ENCODE results near the gene FAH. TPM values are rescaled to one million over a fixed set of nuclear protein-coding genes. Genes with fewer than 3 reads are reported as not detected.

Gene FAH
- total RNA-seq, 1 experiment from 2014 or later = 21.5 TPM

GRCh38 chr15:80120636-80121035 is 32.2 kb upstream of the FAH start:
- H3K9me3 Mint-ChIP-seq = no peaks in the 10 kb centered on the region
- H3K27ac Mint-ChIP-seq = no peak overlapping the region; a peak in 1 of 7 replicates
- Histone ChIP-seq H4K20me1 (ENCODE audit: control insufficient read depth, insufficient read depth, insufficient read length) (no peaks in the 10 kb centered on the region), H3K4me2 (ENCODE audit: insufficient read depth, insufficient read length, low read length) (no peak overlapping the region), H2AFZ (ENCODE audit: low read length) (no peak overlapping the region), H3K23ac (ENCODE audit: insufficient read length, low read depth, low read length) (no peak overlapping the region), H3K56ac (ENCODE audit: insufficient read length, low read depth, low read length) (no peak overlapping the region), H4K5ac (ENCODE audit: insufficient read length, low read depth, low read length) (no peak overlapping the region), H2BK5ac (ENCODE audit: insufficient read length, low read length) (no peak overlapping the region), H3K79me1 (ENCODE audit: insufficient read depth, low read depth, low read length, poor library complexity, severe bottlenecking) (no peaks in the 10 kb centered on the region), H2AK5ac (ENCODE audit: insufficient read length, low read length) (no peak overlapping the region), H3K27me3 (ENCODE audit: insufficient read depth, low read length) (no peaks in the 10 kb centered on the region), H3K27ac (ENCODE audit: insufficient read length, low read depth, low read length) (no peak overlapping the region), H3K9me3 (ENCODE audit: control insufficient read depth, low read depth, low read length) (no peaks in the 10 kb centered on the region), H2BK120ac (ENCODE audit: low read depth, low read length, poor library complexity, severe bottlenecking) (no peak overlapping the region), H3T11ph (ENCODE audit: low read length) (no peak overlapping the region), H3K14ac (ENCODE audit: insufficient read depth, low read length) (no peak overlapping the region), H3K9ac (ENCODE audit: extremely low read depth, insufficient read length, low read length) (no peak overlapping the region), H3K4me1 (ENCODE audit: insufficient read depth, low read length) (no peaks in the 10 kb centered on the region), H4K8ac (replicated peaks; ENCODE audit: insufficient read length, low read depth, low read length) (no peak overlapping the region), H2BK20ac (ENCODE audit: low read depth, low read length, poor library complexity, severe bottlenecking) (no peak overlapping the region), H2BK15ac (ENCODE audit: low read depth, low read length) (no peak overlapping the region), H3K79me2 (ENCODE audit: insufficient read depth, low read length) (no peaks in the 10 kb centered on the region), H3K23me2 (ENCODE audit: insufficient read length, low read depth, low read length, poor library complexity, severe bottlenecking) (no peaks in the 10 kb centered on the region), H3K4ac (ENCODE audit: low read depth, low read length) (no peak overlapping the region), H3K18ac (ENCODE audit: insufficient read length, low read depth, low read length) (no peak overlapping the region), H2BK12ac (ENCODE audit: insufficient read length, low read depth, low read length) (no peak overlapping the region), H4K91ac (ENCODE audit: insufficient read length, low read depth, low read length) (no peak overlapping the region)
- H3K4me1 Mint-ChIP-seq = peaks cover 0 to 6% of the 10 kb centered on the region in 2 experiments; a peak in 1 of 4 replicates
- H3K4me3 Mint-ChIP-seq = no peak overlapping the region
- H3K27me3 Mint-ChIP-seq (ENCODE audit: low read depth) = no peaks in the 10 kb centered on the region
- no CpG with 5 or more reads among the region's 1 CpG for WGBS (ENCODE audit: extremely low coverage, insufficient read length, low lambda C conversion rate)
- no peak for DNase-seq
- H3K36me3 Mint-ChIP-seq (ENCODE audit: insufficient read depth in 1 of 3, low read depth in 3 of 3) = peaks cover 7 to 22% (median 20%) of the 10 kb centered on the region in 3 experiments; a peak in 6 of 7 replicates
- TF ChIP-seq CTCF (conservative IDR thresholded peaks at IDR 0.05) = no peak

All from H9 (cell line).